H9 (cell line): ENCODE measurements around the gene SAMD8. TPM values are rescaled to one million over a fixed set of nuclear protein-coding genes. Genes with fewer than 3 reads are reported as not detected.
A peak's percentile ranks its signal among the peaks of the same experiment; 100 is the strongest.
"Not testable (repeated sequence)": the region's sequence is repeated elsewhere in the genome, so short reads cannot be mapped to it uniquely, and the experiment has no call there.

Experiments
- DNase-seq: peaks from one replicate; pipeline ENCODE4 v3.0.0-alpha.2; 2017
- H2AFZ ChIP-seq: one replicate; pipeline ENCODE4 v1.6.1; 2013; ENCODE audit warnings: mild to moderate bottlenecking, low read length, control low read depth, moderate library complexity
- H2AK5ac ChIP-seq: 2 replicates; pipeline ENCODE4 v1.6.1; 2013; ENCODE audit warnings: low read length, control low read depth, mixed read lengths; ENCODE audit not compliant: insufficient read length
- H2BK120ac ChIP-seq: one replicate; pipeline ENCODE4 v1.6.1; 2013; ENCODE audit warnings: low read depth, mild to moderate bottlenecking, low read length, control low read depth, inconsistent platforms; ENCODE audit not compliant: poor library complexity, severe bottlenecking
- H2BK12ac ChIP-seq: 2 replicates; pipeline ENCODE4 v1.6.1; 2013; ENCODE audit warnings: low read length, control low read depth, mixed read lengths, low read depth; ENCODE audit not compliant: insufficient read length
- H2BK15ac ChIP-seq: 2 replicates; pipeline ENCODE4 v1.6.1; 2013; ENCODE audit warnings: low read depth, low read length, control low read depth
- H2BK20ac ChIP-seq: one replicate; pipeline ENCODE4 v1.6.1; 2013; ENCODE audit warnings: low read depth, mild to moderate bottlenecking, low read length, control low read depth, inconsistent platforms; ENCODE audit not compliant: poor library complexity, severe bottlenecking
- H2BK5ac ChIP-seq: 2 replicates; pipeline ENCODE4 v1.6.1; 2013; ENCODE audit warnings: low read length, control low read depth, mixed read lengths; ENCODE audit not compliant: insufficient read length
- H3K14ac ChIP-seq: 2 replicates; pipeline ENCODE4 v1.6.1; 2013; ENCODE audit warnings: low read length, control low read depth; ENCODE audit not compliant: insufficient read depth
- H3K18ac ChIP-seq: 2 replicates; pipeline ENCODE4 v1.6.1; 2013; ENCODE audit warnings: low read depth, mild to moderate bottlenecking, mixed read lengths, low read length, control low read depth; ENCODE audit not compliant: insufficient read length
- H3K23ac ChIP-seq: 2 replicates; pipeline ENCODE4 v1.6.1; 2013; ENCODE audit warnings: low read length, control low read depth, mixed read lengths, low read depth; ENCODE audit not compliant: insufficient read length
- H3K23me2 ChIP-seq: 2 replicates; pipeline ENCODE4 v1.6.1; 2013; ENCODE audit warnings: low read depth, mild to moderate bottlenecking, mixed read lengths, low read length, control low read depth; ENCODE audit not compliant: insufficient read length, poor library complexity, severe bottlenecking
- H3K27ac ChIP-seq: 2 replicates; pipeline ENCODE4 v1.5.1; 2013; ENCODE audit warnings: low read length, control low read depth, mixed read lengths, low read depth; ENCODE audit not compliant: insufficient read length
- H3K27me3 ChIP-seq: 2 replicates; pipeline ENCODE4 v1.6.1; 2013; ENCODE audit warnings: low read length, control low read depth, inconsistent platforms; ENCODE audit not compliant: insufficient read depth
- H3K4ac ChIP-seq: 2 replicates; pipeline ENCODE4 v1.6.1; 2013; ENCODE audit warnings: low read depth, mild to moderate bottlenecking, control low read depth, inconsistent platforms, low read length, moderate library complexity
- H3K4me1 ChIP-seq: 2 replicates; pipeline ENCODE4 v1.6.1; 2013; ENCODE audit warnings: low read length, control low read depth, inconsistent platforms; ENCODE audit not compliant: insufficient read depth
- H3K4me2 ChIP-seq: 2 replicates; pipeline ENCODE4 v1.6.1; 2013; ENCODE audit warnings: low read length, control low read depth, mixed read lengths; ENCODE audit not compliant: insufficient read length, insufficient read depth
- H3K56ac ChIP-seq: 2 replicates; pipeline ENCODE4 v1.6.1; 2013; ENCODE audit warnings: low read depth, mild to moderate bottlenecking, mixed read lengths, low read length, control low read depth; ENCODE audit not compliant: insufficient read length
- H3K79me1 ChIP-seq: 2 replicates; pipeline ENCODE4 v1.6.1; 2013; ENCODE audit warnings: low read depth, mild to moderate bottlenecking, moderate library complexity, low read length, control low read depth, inconsistent platforms; ENCODE audit not compliant: insufficient read depth, poor library complexity, severe bottlenecking
- H3K79me2 ChIP-seq: 2 replicates; pipeline ENCODE4 v1.6.1; 2013; ENCODE audit warnings: low read length, control low read depth, inconsistent platforms; ENCODE audit not compliant: insufficient read depth
- H3K9ac ChIP-seq: 2 replicates; pipeline ENCODE4 v1.6.1; 2013; ENCODE audit warnings: low read length, control low read depth, mixed read lengths; ENCODE audit not compliant: insufficient read length; ENCODE audit errors: extremely low read depth
- H3K9me3 ChIP-seq: one replicate; pipeline ENCODE4 v1.6.1; 2013; ENCODE audit warnings: low read depth, low read length, inconsistent platforms; ENCODE audit not compliant: control insufficient read depth
- H3T11ph ChIP-seq: one replicate; pipeline ENCODE4 v1.6.1; 2013; ENCODE audit warnings: mild to moderate bottlenecking, low read length, control low read depth, inconsistent platforms
- H4K20me1 ChIP-seq: one replicate; pipeline ENCODE4 v1.6.1; 2013; ENCODE audit not compliant: control insufficient read depth, insufficient read length, insufficient read depth
- H4K5ac ChIP-seq: 2 replicates; pipeline ENCODE4 v1.6.1; 2013; ENCODE audit warnings: low read depth, mild to moderate bottlenecking, mixed read lengths, low read length, control low read depth; ENCODE audit not compliant: insufficient read length
- H4K8ac ChIP-seq: replicated peaks from 2 replicates; pipeline ENCODE4 v1.6.1; 2013; ENCODE audit warnings: low read length, control low read depth, mixed read lengths, low read depth; ENCODE audit not compliant: insufficient read length
- H4K91ac ChIP-seq: 2 replicates; pipeline ENCODE4 v1.6.1; 2013; ENCODE audit warnings: low read depth, mild to moderate bottlenecking, moderate library complexity, mixed read lengths, low read length, control low read depth; ENCODE audit not compliant: insufficient read length
- H3K27ac Mint-ChIP-seq, 3 experiments: 2 replicates in 2 of 3; 3 replicates in 1 of 3; pipeline ENCODE4 v1.8.0; 2020 to 2021; ENCODE audit warnings: mixed read lengths in 3 of 3, mild to moderate bottlenecking in 1 of 3, moderate library complexity in 1 of 3
- H3K27me3 Mint-ChIP-seq: 2 replicates; pipeline ENCODE4 v1.8.0; 2021; ENCODE audit warnings: low read depth, mild to moderate bottlenecking, moderate library complexity, mixed read lengths
- H3K36me3 Mint-ChIP-seq, 3 experiments: 2 replicates in 2 of 3; 3 replicates in 1 of 3; pipeline ENCODE4 v1.8.0; 2020 to 2021; ENCODE audit warnings: low read depth in 3 of 3, mixed read lengths in 3 of 3; ENCODE audit not compliant: insufficient read depth in 1 of 3
- H3K4me1 Mint-ChIP-seq, 2 experiments: 2 replicates each; pipeline ENCODE4 v1.8.0; 2020; ENCODE audit warnings: mixed read lengths in 2 of 2
- H3K4me3 Mint-ChIP-seq, 2 experiments: 2 replicates in 1 of 2; 3 replicates in 1 of 2; pipeline ENCODE4 v1.8.0; 2020 to 2021; ENCODE audit warnings: mild to moderate bottlenecking in 2 of 2, mixed read lengths in 2 of 2, moderate library complexity in 1 of 2
- H3K9me3 Mint-ChIP-seq, 2 experiments: 2 replicates in 1 of 2; 3 replicates in 1 of 2; pipeline ENCODE4 v1.8.0; 2020; ENCODE audit warnings: mild to moderate bottlenecking in 2 of 2, mixed read lengths in 2 of 2, moderate library complexity in 1 of 2
- WGBS: extraction: QIAGEN DNeasy Blood & Tissue Kit; methylation state at CpG from one replicate; pipeline ENCODE4 v1.1.7; 2013; ENCODE audit warnings: missing lambda C conversion rate, low lambda C conversion rate, mixed read lengths; ENCODE audit not compliant: insufficient read length; ENCODE audit errors: extremely low coverage; 5-methylcytosine and 5-hydroxymethylcytosine counted together
- total RNA-seq: library from RNA; stranded (reverse); gene quantifications from 2 replicates; pipeline ENCODE4 v1.2.1, GENCODE V29; 2021
- TF ChIP-seq, protein P1 (sequence below): fragments of 200-600 bp; sonication (generic); conservative IDR thresholded peaks from 3 replicates; pipeline ENCODE4 v1.8.0; 2021; ENCODE audit warnings: antibody characterized with exemption, mild to moderate bottlenecking

SAMD8 gene
- total RNA-seq, 1 experiment from 2014 or later: 18.8 TPM

DNA sequence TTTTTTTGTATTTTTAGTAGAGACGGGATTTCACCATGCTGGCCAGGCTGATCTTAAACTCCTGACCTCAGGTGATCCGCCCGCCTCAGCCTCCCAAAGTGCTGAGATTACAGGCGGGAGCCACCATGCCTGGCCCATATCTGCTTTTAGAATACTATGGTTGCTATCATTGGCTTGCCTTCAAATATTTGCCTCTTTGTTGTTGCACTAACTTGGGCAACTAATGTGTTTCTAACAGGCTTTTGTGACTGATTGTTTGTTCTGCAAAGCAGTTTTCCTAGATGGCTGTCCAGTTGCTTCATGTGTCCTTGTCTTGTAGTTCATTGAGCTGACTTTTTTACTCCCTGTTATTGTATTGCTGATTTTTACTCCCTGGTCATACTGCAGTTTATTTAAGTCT lies 108.8 kb downstream of the SAMD8 start:
- Histone ChIP-seq H2BK5ac (no peak overlapping the region), H4K5ac (no peak overlapping the region), H3K79me2 (peaks cover 9% of the 10 kb centered on the region), H3K18ac (no peak overlapping the region), H4K8ac (no peak overlapping the region), H3K4me1 (peaks cover 5% of the 10 kb centered on the region; the same call in 1 of the 2 replicates), H2AK5ac (no peak overlapping the region), H3K9ac (no peak overlapping the region), H3K27me3 (no peaks in the 10 kb centered on the region), H4K91ac (no peak overlapping the region), H3K9me3 (no peaks in the 10 kb centered on the region), H2BK12ac (no peak overlapping the region), H3K27ac (no peak overlapping the region), H3K4ac (no peak overlapping the region), H2AFZ (no peak overlapping the region), H2BK120ac (no peak overlapping the region), H3K4me2 (no peak overlapping the region), H3T11ph (no peak overlapping the region), H3K23ac (no peak overlapping the region), H3K23me2 (no peaks in the 10 kb centered on the region), H4K20me1 (no peaks in the 10 kb centered on the region), H3K79me1 (no peaks in the 10 kb centered on the region), H2BK20ac (no peak overlapping the region), H3K14ac (no peak overlapping the region), H3K56ac (no peak overlapping the region), H2BK15ac (no peak overlapping the region)
- H3K27ac Mint-ChIP-seq: peak overlapping the region in 1 of 3 experiments; percentile 64; a peak in 2 of 7 replicates
- no peak for DNase-seq
- no peaks in the 10 kb centered on the region for H3K27me3 Mint-ChIP-seq
- peaks cover 67 to 94% (median 93%) of the 10 kb centered on the region in 3 experiments for H3K36me3 Mint-ChIP-seq
- no peak overlapping the region for H3K4me3 Mint-ChIP-seq
- TF ChIP-seq, protein P1, sequence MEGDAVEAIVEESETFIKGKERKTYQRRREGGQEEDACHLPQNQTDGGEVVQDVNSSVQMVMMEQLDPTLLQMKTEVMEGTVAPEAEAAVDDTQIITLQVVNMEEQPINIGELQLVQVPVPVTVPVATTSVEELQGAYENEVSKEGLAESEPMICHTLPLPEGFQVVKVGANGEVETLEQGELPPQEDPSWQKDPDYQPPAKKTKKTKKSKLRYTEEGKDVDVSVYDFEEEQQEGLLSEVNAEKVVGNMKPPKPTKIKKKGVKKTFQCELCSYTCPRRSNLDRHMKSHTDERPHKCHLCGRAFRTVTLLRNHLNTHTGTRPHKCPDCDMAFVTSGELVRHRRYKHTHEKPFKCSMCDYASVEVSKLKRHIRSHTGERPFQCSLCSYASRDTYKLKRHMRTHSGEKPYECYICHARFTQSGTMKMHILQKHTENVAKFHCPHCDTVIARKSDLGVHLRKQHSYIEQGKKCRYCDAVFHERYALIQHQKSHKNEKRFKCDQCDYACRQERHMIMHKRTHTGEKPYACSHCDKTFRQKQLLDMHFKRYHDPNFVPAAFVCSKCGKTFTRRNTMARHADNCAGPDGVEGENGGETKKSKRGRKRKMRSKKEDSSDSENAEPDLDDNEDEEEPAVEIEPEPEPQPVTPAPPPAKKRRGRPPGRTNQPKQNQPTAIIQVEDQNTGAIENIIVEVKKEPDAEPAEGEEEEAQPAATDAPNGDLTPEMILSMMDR: no peak
- no CpG with 5 or more reads among the region's 4 CpGs for whole genome bisulfite sequencing
- H3K4me1 Mint-ChIP-seq: peaks cover 33 to 37% of the 10 kb centered on the region in 2 experiments
- no peaks in the 10 kb centered on the region for H3K9me3 Mint-ChIP-seq

DNA sequence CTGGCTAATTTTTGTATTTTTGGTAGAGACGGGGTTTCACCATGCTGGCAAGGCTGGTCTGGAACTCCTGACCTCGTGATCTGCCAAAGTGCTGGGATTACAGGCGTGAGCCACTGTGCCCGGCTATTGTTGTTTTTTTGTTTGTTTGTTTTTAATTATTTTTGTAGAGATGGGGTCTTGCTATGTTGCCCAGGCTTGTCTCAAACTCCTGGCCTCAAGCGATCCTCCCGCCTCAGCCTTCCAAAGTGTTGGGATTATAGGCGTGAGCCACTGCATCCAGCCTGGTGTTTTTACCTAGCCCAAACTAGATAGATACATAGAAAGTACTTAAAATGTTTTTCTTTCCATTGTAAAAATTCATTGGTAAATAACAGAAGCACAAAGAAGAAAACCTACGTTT lies 110.0 kb downstream of the SAMD8 start:
- not testable (repeated sequence) for H3T11ph ChIP-seq, H3K9me3 ChIP-seq, H3K4me3 Mint-ChIP-seq, H2BK15ac ChIP-seq, H3K18ac ChIP-seq, H3K4me2 ChIP-seq, H3K27me3 ChIP-seq, H3K9me3 Mint-ChIP-seq, H3K27ac ChIP-seq, H3K56ac ChIP-seq, DNase-seq, H3K23me2 ChIP-seq, H4K20me1 ChIP-seq, H4K91ac ChIP-seq, H3K4me1 ChIP-seq, H3K79me1 ChIP-seq, H2BK12ac ChIP-seq, H3K14ac ChIP-seq, H2AFZ ChIP-seq, H4K8ac ChIP-seq, H3K23ac ChIP-seq, H3K27me3 Mint-ChIP-seq, H2BK20ac ChIP-seq, H2AK5ac ChIP-seq, H2BK120ac ChIP-seq, H2BK5ac ChIP-seq, H3K4ac ChIP-seq, H4K5ac ChIP-seq, H3K9ac ChIP-seq
- H3K79me2 ChIP-seq: peaks cover 10% of the 10 kb centered on the region
- WGBS: no CpG with 5 or more reads among the region's 8 CpGs
- peaks cover 63 to 94% (median 94%) of the 10 kb centered on the region in 3 experiments for H3K36me3 Mint-ChIP-seq
- peaks cover 45 to 46% of the 10 kb centered on the region in 2 experiments for H3K4me1 Mint-ChIP-seq
- H3K27ac Mint-ChIP-seq: peak overlapping the region in 1 of 3 experiments; percentile 84; a peak in 1 of 7 replicates
